ENCODE measurements around the gene GRIK4. TPM values are rescaled to one million over a fixed set of nuclear protein-coding genes. Genes with fewer than 3 reads are reported as not detected.
A peak's percentile ranks its signal among the peaks of the same experiment; 100 is the strongest.

GRIK4 gene
- total RNA-seq, 1 donor from 2014 or later, result not detected

GRCh38 chr11:121035169-121035755, 523.7 kb downstream of the GRIK4 start:
- intact Hi-C loops (cut with micrococcal nuclease), result loop anchor here (1.0 to 10.0 kb wide), 3 partner anchors 8 to 690 kb away; no protein-coding TSS in a partner anchor
- Mint-ChIP-seq H3K4me1 (ENCODE audit: low read depth) (peaks cover 25% of the 10 kb centered on the region), H3K4me3 (ENCODE audit: low read depth) (no peak overlapping the region), H3K36me3 (ENCODE audit: low read depth) (peaks cover 2% of the 10 kb centered on the region), H3K27ac (no peak overlapping the region), H3K27me3 (ENCODE audit: low read depth) (peaks cover 6% of the 10 kb centered on the region), H3K9me3 (no peaks in the 10 kb centered on the region)
- no peak for DNase-seq (ENCODE audit: low spot score)

DNA sequence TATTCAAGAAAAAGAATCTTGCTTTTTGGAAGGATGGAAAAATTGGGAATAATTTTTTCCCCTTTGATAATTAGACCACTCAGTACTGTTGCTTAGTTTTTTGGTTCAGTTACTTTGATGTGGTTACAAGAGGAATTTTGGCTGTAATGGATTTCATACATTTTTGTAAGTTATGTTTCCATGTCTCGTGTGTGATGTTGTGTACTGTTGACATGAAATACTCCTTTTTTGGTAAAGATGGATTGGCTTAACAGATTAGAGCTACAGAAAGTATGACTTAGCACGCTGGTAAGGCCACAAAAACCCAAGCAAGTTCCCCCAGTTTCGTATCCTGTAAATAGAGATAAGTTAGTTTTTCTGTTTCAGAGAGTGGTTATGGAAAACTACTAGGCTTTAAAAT, 524.2 kb downstream of the GRIK4 start:
- no peaks in the 10 kb centered on the region for H3K9me3 Mint-ChIP-seq
- no peak overlapping the region for H3K4me3 Mint-ChIP-seq (ENCODE audit: low read depth)
- H3K36me3 Mint-ChIP-seq (ENCODE audit: low read depth), result no peaks in the 10 kb centered on the region
- intact Hi-C loops (cut with micrococcal nuclease), result loop anchor here (1.0 to 10.0 kb wide), 4 partner anchors 8 to 691 kb away; no protein-coding TSS in a partner anchor
- DNase-seq (ENCODE audit: low spot score), result no peak
- peaks cover 6% of the 10 kb centered on the region for H3K27me3 Mint-ChIP-seq (ENCODE audit: low read depth)
- peaks cover 23% of the 10 kb centered on the region for H3K4me1 Mint-ChIP-seq (ENCODE audit: low read depth)
- peak overlapping the region; percentile 24 for H3K27ac Mint-ChIP-seq

- Mint-ChIP-seq H3K27ac (no peak overlapping the region), H3K4me1 (ENCODE audit: low read depth) (peaks cover 23% of the 10 kb centered on the region), H3K36me3 (ENCODE audit: low read depth) (no peaks in the 10 kb centered on the region), H3K4me3 (ENCODE audit: low read depth) (no peak overlapping the region), H3K9me3 (no peaks in the 10 kb centered on the region), H3K27me3 (ENCODE audit: low read depth) (peaks cover 6% of the 10 kb centered on the region)
- no peak for DNase-seq (ENCODE audit: low spot score)
- intact Hi-C loops (cut with micrococcal nuclease), result loop anchor here (2.0 to 10.0 kb wide), 3 partner anchors 22 to 692 kb away; no protein-coding TSS in a partner anchor
These were observed 525.5 kb downstream of the GRIK4 start for GRCh38 chr11:121037016-121037415.

Other genes with a start within 250 kb of the GRIK4 start
- 0.41 and 0.46 TPM in 2 replicates for gene TLCD5, start 186.4 kb upstream of the GRIK4 start, total RNA-seq
- gene ARHGEF12, start 175.3 kb upstream of the GRIK4 start, total RNA-seq, result 17.4 and 17.7 TPM in 2 replicates

All from activated T-helper 2 cell treated with anti-CD3 and anti-CD28 coated beads, Interferon-gamma antibody, Interleukin-2, Interleukin-4, amounts not matched to agents 10 μg/mL and 5 μg/mL and 100 μg/mL, durations not matched to agents 14 hours and 24 hours and 36 hours (primary cell).